Measurements from ENCODE around the gene PLSCR1.

DNA sequence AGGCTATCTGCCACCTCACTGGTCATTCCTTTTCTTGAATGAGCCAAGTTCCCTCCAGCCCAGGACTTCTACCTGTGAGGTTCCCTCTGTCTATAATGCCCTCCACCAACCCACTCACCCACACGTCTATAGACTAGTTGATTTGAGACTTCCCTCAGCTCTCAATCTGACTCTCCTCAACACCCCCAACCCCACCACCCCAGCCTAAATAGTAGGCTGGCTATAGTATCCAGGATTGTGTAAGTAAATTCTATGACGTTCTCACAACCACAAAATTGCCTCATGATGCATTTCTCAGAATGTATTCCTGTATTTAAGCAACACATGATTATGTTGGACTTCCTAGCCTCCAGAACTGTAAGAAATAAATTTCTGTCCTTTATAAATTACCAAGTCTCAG lies 2.2 kb downstream of the PLSCR1 start:
- TF ChIP-seq, protein P1, sequence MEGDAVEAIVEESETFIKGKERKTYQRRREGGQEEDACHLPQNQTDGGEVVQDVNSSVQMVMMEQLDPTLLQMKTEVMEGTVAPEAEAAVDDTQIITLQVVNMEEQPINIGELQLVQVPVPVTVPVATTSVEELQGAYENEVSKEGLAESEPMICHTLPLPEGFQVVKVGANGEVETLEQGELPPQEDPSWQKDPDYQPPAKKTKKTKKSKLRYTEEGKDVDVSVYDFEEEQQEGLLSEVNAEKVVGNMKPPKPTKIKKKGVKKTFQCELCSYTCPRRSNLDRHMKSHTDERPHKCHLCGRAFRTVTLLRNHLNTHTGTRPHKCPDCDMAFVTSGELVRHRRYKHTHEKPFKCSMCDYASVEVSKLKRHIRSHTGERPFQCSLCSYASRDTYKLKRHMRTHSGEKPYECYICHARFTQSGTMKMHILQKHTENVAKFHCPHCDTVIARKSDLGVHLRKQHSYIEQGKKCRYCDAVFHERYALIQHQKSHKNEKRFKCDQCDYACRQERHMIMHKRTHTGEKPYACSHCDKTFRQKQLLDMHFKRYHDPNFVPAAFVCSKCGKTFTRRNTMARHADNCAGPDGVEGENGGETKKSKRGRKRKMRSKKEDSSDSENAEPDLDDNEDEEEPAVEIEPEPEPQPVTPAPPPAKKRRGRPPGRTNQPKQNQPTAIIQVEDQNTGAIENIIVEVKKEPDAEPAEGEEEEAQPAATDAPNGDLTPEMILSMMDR (IDR thresholded peaks at IDR 0.05 in 8 of 11, conservative IDR thresholded peaks at IDR 0.05 in 3 of 11), result no peak
- no peak for TF ChIP-seq POLR2A (IDR thresholded peaks at IDR 0.05)
